ENCODE measurements around the gene B3GALT4.

DNA sequence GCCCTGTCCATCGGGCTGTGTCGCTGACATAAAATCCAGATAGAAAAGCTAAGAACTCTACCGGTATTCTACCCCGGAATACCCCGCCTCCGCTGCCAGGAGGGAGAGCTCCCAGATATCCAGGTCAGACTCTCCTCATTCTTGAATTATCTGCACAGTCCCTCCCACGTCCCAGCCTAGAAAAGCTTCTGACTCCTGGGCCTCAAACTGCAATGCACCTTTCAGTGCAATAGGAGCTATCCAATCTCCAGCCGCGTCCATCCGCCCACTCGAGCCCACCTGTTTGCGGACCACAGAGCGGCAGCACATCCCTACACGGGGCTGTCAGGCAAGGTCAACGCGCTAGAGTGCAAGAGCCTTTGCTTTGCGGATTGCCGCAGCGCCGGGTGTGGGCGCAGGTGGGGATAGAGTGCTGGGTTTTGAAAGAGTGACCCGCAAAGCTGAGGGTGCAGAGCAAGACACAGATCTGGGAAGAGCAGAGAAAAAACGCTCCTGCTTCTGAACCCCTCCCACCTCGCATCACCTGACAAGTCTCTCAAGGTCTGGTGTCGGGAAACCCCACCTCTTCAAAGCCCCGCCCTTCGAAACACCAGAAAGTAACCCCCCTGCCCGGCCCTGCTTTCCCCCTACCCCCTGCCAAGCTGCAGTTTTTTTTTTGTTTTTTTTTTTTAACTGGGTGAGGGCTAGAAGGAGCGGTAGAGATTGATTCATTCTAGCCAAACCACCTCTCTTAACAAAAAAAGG lies 35.6 kb downstream of the B3GALT4 start:
- TF ChIP-seq EZH2 (IDR thresholded peaks at IDR 0.05; ENCODE audit: insufficient read depth, poor library complexity, severe bottlenecking) (no peak), EZH2phosphoT487 (IDR thresholded peaks at IDR 0.05; ENCODE audit: insufficient read depth, low read depth) (no peak)

Measured in GM23248 (cell line).